H1 (cell line): ENCODE results near the gene PDGFA. TPM values are rescaled to one million over a fixed set of nuclear protein-coding genes. Genes with fewer than 3 reads are reported as not detected.

Experiments used
- CTCF ChIA-PET: fragments of 300-600 bp; sonication (Branson Sonifier 250); formaldehyde crosslinking; loops from one replicate; lab custom pipeline; 2021; ENCODE audit not compliant: partially characterized antibody; lab: Charles Lee
- POLR2A ChIA-PET: fragments of 300-600 bp; sonication (Branson Sonifier 250); formaldehyde crosslinking; loops from one replicate; lab custom pipeline; 2021; ENCODE audit warnings: inconsistent platforms; ENCODE audit not compliant: partially characterized antibody; lab: Charles Lee
- DNase-seq, 2 experiments: peaks; one replicate each; pipeline versions ENCODE4 v3.0.0 to v3.0.0-alpha.2; 2010 to 2022; ENCODE audit warnings: low spot score in 2 of 2, low read depth in 1 of 2, mixed read lengths in 1 of 2
- FAIRE-seq: peaks from 2 replicates; lab custom pipeline; 2011; peaks lifted over from hg19 to GRCh38; lab: Jason Lieb, UNC
- H2AFZ ChIP-seq: 2 replicates; pipeline ENCODE4 v1.8.1; 2012; ENCODE audit warnings: low read length, inconsistent platforms
- H2AK5ac ChIP-seq: 2 replicates; pipeline ENCODE4 v1.6.1; 2013; ENCODE audit warnings: low read depth, low read length
- H2BK120ac ChIP-seq: replicated peaks from 2 replicates; pipeline ENCODE3; 2013; ENCODE audit warnings: low read depth, low read length, inconsistent platforms
- H2BK12ac ChIP-seq: 2 replicates; pipeline ENCODE4 v1.6.1; 2013; ENCODE audit warnings: low read depth, low read length
- H2BK15ac ChIP-seq: 2 replicates; pipeline ENCODE4 v1.6.1; 2013; ENCODE audit warnings: low read length
- H2BK20ac ChIP-seq: 2 replicates; pipeline ENCODE4 v1.6.1; 2013; ENCODE audit warnings: low read length
- H2BK5ac ChIP-seq: 2 replicates; pipeline ENCODE4 v1.6.1; 2013; ENCODE audit warnings: low read depth, low read length
- H3K14ac ChIP-seq: 2 replicates; pipeline ENCODE4 v1.6.1; 2013; ENCODE audit warnings: inconsistent platforms; ENCODE audit not compliant: insufficient read length
- H3K18ac ChIP-seq: 2 replicates; pipeline ENCODE4 v1.6.1; 2013; ENCODE audit warnings: low read length; ENCODE audit errors: extremely low read depth
- H3K23ac ChIP-seq: 2 replicates; pipeline ENCODE4 v1.6.1; 2013; ENCODE audit warnings: inconsistent platforms; ENCODE audit not compliant: insufficient read length
- H3K23me2 ChIP-seq: 2 replicates; pipeline ENCODE4 v1.6.1; 2013; ENCODE audit warnings: low read depth, low read length
- H3K27ac ChIP-seq: 2 replicates; pipeline ENCODE4 v1.6.1; 2011; ENCODE audit warnings: low read depth, low read length, inconsistent platforms
- H3K27me3 ChIP-seq, 4 experiments: replicated peaks in 1 of 4; 1 replicate in 1 of 4; 2 replicates in 3 of 4; pipeline versions ENCODE4 v1.6.1 to v1.8.1; 2011 to 2013; ENCODE audit warnings: low read length in 3 of 4, mild to moderate bottlenecking in 3 of 4, inconsistent platforms in 2 of 4, mixed read lengths in 2 of 4, moderate library complexity in 1 of 4; ENCODE audit not compliant: control insufficient read depth in 3 of 4, insufficient read depth in 3 of 4; ENCODE audit errors: extremely low read depth in 1 of 4
- H3K36me3 ChIP-seq, 4 experiments: 2 replicates each; pipeline versions ENCODE4 v1.6.1 to v1.8.1; 2011 to 2013; ENCODE audit warnings: mild to moderate bottlenecking in 4 of 4, low read length in 3 of 4, moderate library complexity in 2 of 4, control low read depth in 1 of 4, inconsistent platforms in 1 of 4; ENCODE audit not compliant: insufficient read depth in 4 of 4, control insufficient read depth in 2 of 4
- H3K4ac ChIP-seq: replicated peaks from 2 replicates; pipeline ENCODE3; 2013; ENCODE audit warnings: low read length, low read depth, mixed read lengths, inconsistent platforms; ENCODE audit not compliant: insufficient read length
- H3K4me1 ChIP-seq, 4 experiments: replicated peaks in 1 of 4; 1 replicate in 1 of 4; 2 replicates in 3 of 4; pipeline versions ENCODE4 v1.6.1 to v1.8.1; 2011 to 2013; ENCODE audit warnings: low read length in 3 of 4, inconsistent platforms in 2 of 4, mixed read lengths in 1 of 4; ENCODE audit not compliant: insufficient read depth in 4 of 4, control insufficient read depth in 3 of 4
- H3K4me2 ChIP-seq, 2 experiments: 2 replicates each; pipeline versions ENCODE4 v1.6.1 to v1.8.1; 2011 to 2013; ENCODE audit warnings: low read depth in 2 of 2, low read length in 2 of 2, control low read depth in 1 of 2, inconsistent platforms in 1 of 2, mild to moderate bottlenecking in 1 of 2; ENCODE audit not compliant: insufficient read depth in 1 of 2
- H3K4me3 ChIP-seq, 4 experiments: fragments of 200-600, 300-600 bp in 1 of 4; sonication (generic), shearing (Covaris generic), sonication (Bioruptor Twin) in 1 of 4; 2 replicates each; pipeline versions ENCODE4 v1.5.1 to v1.8.1; 2011 to 2016; ENCODE audit warnings: low read length in 4 of 4, low read depth in 3 of 4, control low read depth in 2 of 4, inconsistent platforms in 2 of 4, mild to moderate bottlenecking in 2 of 4, mixed read lengths in 1 of 4, moderate library complexity in 1 of 4; ENCODE audit not compliant: insufficient read depth in 2 of 4; ENCODE audit errors: extremely low read depth in 1 of 4
- H3K56ac ChIP-seq: replicated peaks from 2 replicates; pipeline ENCODE3; 2013; ENCODE audit warnings: low read depth, mild to moderate bottlenecking, mixed read lengths, low read length, inconsistent platforms; ENCODE audit not compliant: insufficient read length
- H3K79me1 ChIP-seq: 2 replicates; pipeline ENCODE4 v1.6.1; 2013; ENCODE audit warnings: low read depth, low read length, control low read depth
- H3K79me2 ChIP-seq, 2 experiments: 2 replicates each; pipeline versions ENCODE4 v1.6.1 to v1.8.1; 2012 to 2013; ENCODE audit warnings: low read length in 2 of 2, mild to moderate bottlenecking in 2 of 2, inconsistent platforms in 1 of 2; ENCODE audit not compliant: insufficient read depth in 2 of 2, control insufficient read depth in 1 of 2
- H3K9ac ChIP-seq, 4 experiments: replicated peaks in 1 of 4; 1 replicate in 1 of 4; 2 replicates in 3 of 4; pipeline versions ENCODE4 v1.6.1 to v1.8.1; 2011 to 2013; ENCODE audit warnings: low read depth in 3 of 4, low read length in 3 of 4, control low read depth in 2 of 4, mild to moderate bottlenecking in 2 of 4, moderate library complexity in 2 of 4, inconsistent platforms in 1 of 4; ENCODE audit errors: extremely low read depth in 1 of 4
- H3K9me3 ChIP-seq, 2 experiments: 2 replicates each; pipeline versions ENCODE4 v1.6.1 to v1.8.1; 2012 to 2013; ENCODE audit warnings: mild to moderate bottlenecking in 2 of 2, moderate library complexity in 2 of 2, control low read depth in 1 of 2, inconsistent platforms in 1 of 2, low read depth in 1 of 2, low read length in 1 of 2, mixed read lengths in 1 of 2; ENCODE audit not compliant: insufficient read depth in 2 of 2
- H4K20me1 ChIP-seq, 2 experiments: replicated peaks in 1 of 2; 2 replicates each; pipeline versions ENCODE3 to v1.8.1; 2011 to 2013; ENCODE audit warnings: inconsistent platforms in 2 of 2, low read length in 2 of 2, mild to moderate bottlenecking in 1 of 2; ENCODE audit not compliant: insufficient read depth in 2 of 2, control insufficient read depth in 1 of 2
- H4K5ac ChIP-seq: 2 replicates; pipeline ENCODE4 v1.6.1; 2013; ENCODE audit warnings: low read length, low read depth, mixed read lengths, inconsistent platforms; ENCODE audit not compliant: insufficient read length
- H4K8ac ChIP-seq: 2 replicates; pipeline ENCODE4 v1.8.0; 2013; ENCODE audit warnings: mild to moderate bottlenecking, moderate library complexity, low read length, inconsistent platforms; ENCODE audit not compliant: insufficient read depth; ENCODE audit errors: extremely low read depth
- H4K91ac ChIP-seq: replicated peaks from 2 replicates; pipeline ENCODE3; 2013; ENCODE audit warnings: low read length, mixed read lengths, inconsistent platforms; ENCODE audit not compliant: insufficient read length
- ASH2L ChIP-seq: fragments of 200-600, 300-600 bp; sonication (generic); IDR thresholded peaks from one replicate; pipeline ENCODE4 v1.7.1; 2017; ENCODE audit warnings: low read length
- BCL11A ChIP-seq, 2 experiments: IDR thresholded peaks; one replicate each; pipeline ENCODE4 v1.6.1; 2011; ENCODE audit warnings: low read depth in 2 of 2, low read length in 2 of 2, mild to moderate bottlenecking in 2 of 2
- BRCA1 ChIP-seq: IDR thresholded peaks from 2 replicates; pipeline ENCODE4 v1.6.1; 2012; ENCODE audit warnings: low read depth, low read length, improper control_type of control experiment
- HDAC2 ChIP-seq, 2 experiments: fragments of 300-600 bp in 1 of 2; sonication (generic) in 1 of 2; IDR thresholded peaks; 2 replicates each; pipeline ENCODE4 v1.6.1; 2011 to 2012; ENCODE audit warnings: low read depth in 2 of 2, low read length in 2 of 2, mild to moderate bottlenecking in 2 of 2, moderate library complexity in 2 of 2, borderline replicate concordance in 1 of 2, inconsistent platforms in 1 of 2
- JUN ChIP-seq: IDR thresholded peaks from 2 replicates; pipeline ENCODE4 v1.6.1; 2011; ENCODE audit warnings: low read depth, mild to moderate bottlenecking, improper control_type of control experiment, low read length
- POU5F1 ChIP-seq: IDR thresholded peaks from 2 replicates; pipeline ENCODE4 v1.6.1; 2011; ENCODE audit warnings: low read depth, mild to moderate bottlenecking, low read length, moderate library complexity
- RBBP5 ChIP-seq: IDR thresholded peaks from 2 replicates; pipeline ENCODE4 v1.7.1; 2012; ENCODE audit warnings: low read depth, mild to moderate bottlenecking, inconsistent platforms, low read length, moderate library complexity, borderline replicate concordance
- RNF2 ChIP-seq: fragments of 200-900, 300-1000 bp; sonication (generic); IDR thresholded peaks from 2 replicates; pipeline ENCODE4 v1.7.1; 2016; ENCODE audit warnings: borderline replicate concordance, low read depth, mild to moderate bottlenecking, antibody characterized with exemption, low read length; ENCODE audit not compliant: poor library complexity, severe bottlenecking; ENCODE audit errors: missing control alignments
- SP2 ChIP-seq: IDR thresholded peaks from 2 replicates; pipeline ENCODE4 v1.6.1; 2012; ENCODE audit warnings: mild to moderate bottlenecking, low read length, inconsistent platforms
- SRF ChIP-seq: IDR thresholded peaks from 2 replicates; pipeline ENCODE4 v1.6.1; 2011; ENCODE audit warnings: mild to moderate bottlenecking, low read depth, low read length, moderate library complexity
- TBP ChIP-seq: IDR thresholded peaks from 2 replicates; pipeline ENCODE4 v1.6.1; 2011; ENCODE audit warnings: low read depth, low read length, improper control_type of control experiment
- USF2 ChIP-seq: IDR thresholded peaks from 2 replicates; pipeline ENCODE4 v1.6.1; 2011; ENCODE audit warnings: low read length, improper control_type of control experiment
- YY1 ChIP-seq: IDR thresholded peaks from 2 replicates; pipeline ENCODE4 v1.6.1; 2011; ENCODE audit warnings: low read depth, mild to moderate bottlenecking, low read length
- ZNF274 ChIP-seq: IDR thresholded peaks from 2 replicates; pipeline ENCODE4 v1.7.0; 2012; ENCODE audit warnings: low read length, borderline replicate concordance; ENCODE audit errors: extremely low read depth
- WGBS, 2 experiments: shearing (Covaris generic) in 1 of 2; methylation state at CpG; one replicate each; pipeline versions ENCODE4 v1.1.6 to v1.1.7; 2013 to 2015; ENCODE audit warnings: low lambda C conversion rate in 2 of 2, mixed read lengths in 2 of 2, inconsistent platforms in 1 of 2, low coverage in 1 of 2, missing lambda C conversion rate in 1 of 2; ENCODE audit not compliant: insufficient replicate concordance in 2 of 2, insufficient coverage in 1 of 2, insufficient read length in 1 of 2; ENCODE audit errors: extremely low coverage in 1 of 2, missing lambda C conversion rate in 1 of 2; 5-methylcytosine and 5-hydroxymethylcytosine counted together
- polyA plus RNA-seq, 7 experiments: library from polyadenylated mRNA; depleted of rRNA in 3 of 7; stranded (reverse) in 5 of 7; unstranded in 2 of 7; fragments of >200 nt in 5 of 7; fragments of 200-250 nt in 2 of 7; gene quantifications; 1 replicate in 5 of 7; 2 replicates in 1 of 7; 4 replicates in 1 of 7; pipeline versions ENCODE4 v1.2.1 to v1.2.3, GENCODE V29; 2011 to 2013; ENCODE audit warnings: missing spikeins in 2 of 7, mixed read lengths in 2 of 7
- total RNA-seq: library from RNA; stranded (reverse); fragmentation: NEBNext Ultra II Directional; extraction: Animal tissue kit (Norgen Biotek cat#: 25700); gene quantifications from 2 replicates; pipeline ENCODE4 v1.2.1, GENCODE V29; 2021

The PDGFA gene
- total and polyA plus RNA-seq, 2 of the 8 experiments (the other 6 are each of a cell fraction or from before 2014, with no cell fraction given), result 21.1 to 43.0 TPM

- H3K4me2 ChIP-seq, result no peak overlapping the region
- CTCF ChIA-PET, result no interaction called here
- no peak for TF ChIP-seq USF2
- TF ChIP-seq BCL11A (IDR thresholded peaks at IDR 0.05; ENCODE audit: low read depth in 2 of 2, low read length in 2 of 2), result no peak
- no peak for TF ChIP-seq SP2
- no peak for TF ChIP-seq ZNF274
- no peak for TF ChIP-seq HDAC2 (IDR thresholded peaks at IDR 0.05; ENCODE audit: borderline replicate concordance in 1 of 2, low read depth in 2 of 2, low read length in 2 of 2)
- no peak for TF ChIP-seq ASH2L
- TF ChIP-seq RNF2, result no peak
- no peak for TF ChIP-seq SRF
- no peak for TF ChIP-seq POU5F1
- TF ChIP-seq RBBP5, result no peak
- TF ChIP-seq JUN, result no peak
- no peak for TF ChIP-seq BRCA1
- no peak for TF ChIP-seq YY1
- no peak for TF ChIP-seq TBP
These were observed 16.6 kb upstream of the PDGFA start for GRCh38 chr7:536231-536630.

More at GRCh38 chr7:536231-536630, 16.6 kb upstream of the PDGFA start:
- H4K91ac ChIP-seq, result no peak overlapping the region
- H3K23me2 ChIP-seq, result no peaks in the 10 kb centered on the region
- no peak overlapping the region for H3K23ac ChIP-seq
- H2BK15ac ChIP-seq, result no peak overlapping the region
- no peaks in the 10 kb centered on the region for H3K79me2 ChIP-seq
- H3K36me3 ChIP-seq, result no peaks in the 10 kb centered on the region
- H3K18ac ChIP-seq, result no peak overlapping the region
- POLR2A ChIA-PET, result no interaction called here
- H4K20me1 ChIP-seq, result no peaks in the 10 kb centered on the region
- H2BK12ac ChIP-seq, result no peak overlapping the region
- 95% methylated on average over 12 of the region's 12 CpGs; no CpG with 5 or more reads in 1 of the 2 experiments for WGBS, 2 experiments
- no peak overlapping the region for H3K27ac ChIP-seq
- no peaks in the 10 kb centered on the region for H3K9me3 ChIP-seq
- H3K4me3 ChIP-seq, result no peak overlapping the region
- H2AFZ ChIP-seq, result no peak overlapping the region
- no peaks in the 10 kb centered on the region; the same call in 1 of the 2 replicates for H3K79me1 ChIP-seq
- no peaks in the 10 kb centered on the region for H3K27me3 ChIP-seq
- H2BK20ac ChIP-seq, result no peak overlapping the region
- H3K9ac ChIP-seq, result no peak overlapping the region
- H3K4ac ChIP-seq, result no peak overlapping the region
- FAIRE-seq, result no peak
- H2BK5ac ChIP-seq, result no peak overlapping the region; the same call in 1 of the 2 replicates
- H2AK5ac ChIP-seq, result no peak overlapping the region
- no peak overlapping the region for H3K14ac ChIP-seq
- no peak overlapping the region for H4K8ac ChIP-seq
- no peak overlapping the region for H4K5ac ChIP-seq
- DNase-seq, result no peak
- H3K56ac ChIP-seq, result no peak overlapping the region
- H3K4me1 ChIP-seq, result peaks cover 0 to 15% (median 9%) of the 10 kb centered on the region in 4 experiments; a peak in 5 of 7 replicates
- no peak overlapping the region for H2BK120ac ChIP-seq
